Measurements from ENCODE around the gene ZP1. TPM values are rescaled to one million over a fixed set of nuclear protein-coding genes. Genes with fewer than 3 reads are reported as not detected.

The ZP1 gene
- total and polyA plus RNA-seq, 2 of the 4 experiments (the other 2 are of a cell fraction): 0.18 to 1.6 TPM

DNA sequence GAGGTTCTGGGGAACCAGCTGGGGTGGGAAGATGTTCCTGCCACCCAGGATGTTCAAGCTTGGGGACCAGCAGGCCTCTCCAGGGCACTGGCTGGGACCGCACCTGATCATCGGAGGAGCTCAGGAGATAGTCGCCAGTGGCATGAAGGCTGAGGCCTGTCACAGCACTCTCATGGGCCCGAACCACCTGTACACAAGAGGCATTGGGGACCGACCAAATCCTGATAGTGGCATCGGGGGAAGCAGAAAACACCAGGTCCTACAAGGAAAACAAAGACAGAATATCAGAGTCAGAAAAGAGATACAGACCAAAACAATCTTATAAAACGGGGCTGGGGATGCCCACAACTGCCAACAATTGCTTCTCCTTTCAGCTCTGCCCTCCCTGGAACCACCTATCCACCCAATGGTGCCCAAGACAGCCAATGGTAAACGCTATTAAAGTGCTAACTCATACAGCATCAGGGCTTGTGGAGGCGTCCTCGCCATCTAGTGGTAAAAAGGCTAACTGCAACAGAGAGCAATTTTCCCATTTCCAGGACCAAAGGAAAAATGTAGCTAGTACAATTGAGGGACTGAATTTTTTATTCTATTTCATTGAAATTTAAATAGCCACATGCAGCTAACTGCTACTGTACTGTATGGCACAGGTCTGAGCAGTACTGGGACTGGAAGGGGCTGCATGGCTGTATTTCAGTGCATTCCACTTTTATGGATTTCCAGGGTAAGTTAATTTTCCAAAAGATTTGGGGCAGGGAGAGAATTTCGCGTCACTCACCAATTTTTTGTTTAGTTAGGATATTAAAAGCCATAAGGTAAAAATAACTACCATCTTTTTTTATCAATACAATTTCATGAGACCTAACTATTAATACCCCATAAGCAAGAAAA, 31.9 kb downstream of the ZP1 start:
- intact Hi-C loops (cut with micrococcal nuclease): loop anchor here (1.0 kb wide), 2 partner anchors 68 to 124 kb away; no protein-coding TSS in a partner anchor
- H3K36me3 ChIP-seq (ENCODE audit: control insufficient read depth, insufficient read depth, low read length): peaks cover 56% of the 10 kb centered on the region
- POLR2A ChIA-PET (ENCODE audit: unreplicated experiment): no interaction called here

More for the DNA sequence above, 31.9 kb downstream of the ZP1 start:
- no peak overlapping the region for H3K18ac ChIP-seq (ENCODE audit: low read depth, low read length)
- no peaks in the 10 kb centered on the region for H3K27me3 ChIP-seq (ENCODE audit: control insufficient read depth, insufficient read depth, low read length)
- no peak overlapping the region for H2BK20ac ChIP-seq (ENCODE audit: low read depth, low read length)
- H2BK120ac ChIP-seq (ENCODE audit: low read depth, low read length): no peak overlapping the region
- no peak overlapping the region for H3K56ac ChIP-seq (ENCODE audit: extremely low read depth, insufficient read depth, low read length)
- ATAC-seq (ENCODE audit: low read depth) (peak; percentile 99), DNase-seq (peak; percentile 73)
- H3K27ac ChIP-seq (ENCODE audit: insufficient read depth, low read length): no peak overlapping the region
- dilution Hi-C loops (cut with HindIII; ENCODE audit: low sequenced_read_pairs, unreplicated experiment): no loop called here
- no peak overlapping the region for H4K91ac ChIP-seq (ENCODE audit: insufficient read depth, low read depth, low read length)
- no peak overlapping the region for H2AK9ac ChIP-seq (replicated peaks; ENCODE audit: low read depth, low read length, poor library complexity)
- H3K4me2 ChIP-seq (ENCODE audit: low read depth, low read length): no peak overlapping the region
- H3K9ac ChIP-seq (ENCODE audit: low read depth, low read length): no peak overlapping the region
- H3K9me3 ChIP-seq (ENCODE audit: control insufficient read depth, insufficient read depth, low read length): no peaks in the 10 kb centered on the region
- peaks cover 2 to 30% of the 10 kb centered on the region in 2 experiments; a peak in 3 of 4 replicates for H3K79me1 ChIP-seq (ENCODE audit: low read depth in 1 of 2, low read length in 2 of 2)
- no peaks in the 10 kb centered on the region for H3K4me1 ChIP-seq (ENCODE audit: control insufficient read depth, insufficient read depth, low read length)
- H2AK5ac ChIP-seq (ENCODE audit: low read depth, low read length): no peak overlapping the region
- no peak overlapping the region for H4K5ac ChIP-seq (ENCODE audit: low read depth, low read length)
- BruUV-seq (replicated peaks): no TSS peak
- in situ Hi-C loops (cut with MboI; ENCODE audit: low sequenced_read_pairs): loop anchor here (5.0 kb wide), 1 partner anchor 122 kb away; no protein-coding TSS in a partner anchor
- no peak overlapping the region for H3K4me3 ChIP-seq (ENCODE audit: insufficient read depth, low read depth, low read length)
- CTCF ChIA-PET: interaction anchor here (0.6 to 2.0 kb wide), 15 partner anchors 10 to 276 kb away, joined by 3 to 24 read pairs (median 4); no protein-coding TSS in a partner anchor
- peak overlapping the region; percentile 14 for H2AFZ ChIP-seq (replicated peaks; ENCODE audit: low read length, poor library complexity)
- no peak for TF ChIP-seq FOS (IDR thresholded peaks at IDR 0.05; ENCODE audit: low read depth, low read length)
- TF ChIP-seq NFE2L2 (IDR thresholded peaks at IDR 0.05; ENCODE audit: low read depth, low read length): peak; percentile 81
- no peak for TF ChIP-seq MAZ (IDR thresholded peaks at IDR 0.05; ENCODE audit: borderline replicate concordance, low read depth, low read length)
- no peak for TF ChIP-seq CEBPB (IDR thresholded peaks at IDR 0.05; ENCODE audit: low read depth, low read length)
- peak; percentile 69 for TF ChIP-seq MAFK (IDR thresholded peaks at IDR 0.05; ENCODE audit: low read depth, low read length)
- TF ChIP-seq RCOR1 (IDR thresholded peaks at IDR 0.05; ENCODE audit: insufficient replicate concordance, low read length): no peak
- TF ChIP-seq, protein P1, sequence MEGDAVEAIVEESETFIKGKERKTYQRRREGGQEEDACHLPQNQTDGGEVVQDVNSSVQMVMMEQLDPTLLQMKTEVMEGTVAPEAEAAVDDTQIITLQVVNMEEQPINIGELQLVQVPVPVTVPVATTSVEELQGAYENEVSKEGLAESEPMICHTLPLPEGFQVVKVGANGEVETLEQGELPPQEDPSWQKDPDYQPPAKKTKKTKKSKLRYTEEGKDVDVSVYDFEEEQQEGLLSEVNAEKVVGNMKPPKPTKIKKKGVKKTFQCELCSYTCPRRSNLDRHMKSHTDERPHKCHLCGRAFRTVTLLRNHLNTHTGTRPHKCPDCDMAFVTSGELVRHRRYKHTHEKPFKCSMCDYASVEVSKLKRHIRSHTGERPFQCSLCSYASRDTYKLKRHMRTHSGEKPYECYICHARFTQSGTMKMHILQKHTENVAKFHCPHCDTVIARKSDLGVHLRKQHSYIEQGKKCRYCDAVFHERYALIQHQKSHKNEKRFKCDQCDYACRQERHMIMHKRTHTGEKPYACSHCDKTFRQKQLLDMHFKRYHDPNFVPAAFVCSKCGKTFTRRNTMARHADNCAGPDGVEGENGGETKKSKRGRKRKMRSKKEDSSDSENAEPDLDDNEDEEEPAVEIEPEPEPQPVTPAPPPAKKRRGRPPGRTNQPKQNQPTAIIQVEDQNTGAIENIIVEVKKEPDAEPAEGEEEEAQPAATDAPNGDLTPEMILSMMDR (conservative IDR thresholded peaks at IDR 0.05; ENCODE audit: low read depth, low read length): peak; percentile 93
- TF ChIP-seq MXI1 (IDR thresholded peaks at IDR 0.05; ENCODE audit: borderline replicate concordance, low read depth, low read length): no peak
- TF ChIP-seq, protein P2, sequence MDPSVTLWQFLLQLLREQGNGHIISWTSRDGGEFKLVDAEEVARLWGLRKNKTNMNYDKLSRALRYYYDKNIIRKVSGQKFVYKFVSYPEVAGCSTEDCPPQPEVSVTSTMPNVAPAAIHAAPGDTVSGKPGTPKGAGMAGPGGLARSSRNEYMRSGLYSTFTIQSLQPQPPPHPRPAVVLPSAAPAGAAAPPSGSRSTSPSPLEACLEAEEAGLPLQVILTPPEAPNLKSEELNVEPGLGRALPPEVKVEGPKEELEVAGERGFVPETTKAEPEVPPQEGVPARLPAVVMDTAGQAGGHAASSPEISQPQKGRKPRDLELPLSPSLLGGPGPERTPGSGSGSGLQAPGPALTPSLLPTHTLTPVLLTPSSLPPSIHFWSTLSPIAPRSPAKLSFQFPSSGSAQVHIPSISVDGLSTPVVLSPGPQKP (IDR thresholded peaks at IDR 0.05; ENCODE audit: borderline replicate concordance, low read depth, low read length): no peak
- TF ChIP-seq RAD21 (IDR thresholded peaks at IDR 0.05; ENCODE audit: low read length): peak; percentile 76
- no peak for TF ChIP-seq RFX5 (IDR thresholded peaks at IDR 0.05; ENCODE audit: low read depth, low read length)
- peak; percentile 90 for TF ChIP-seq SMC3 (IDR thresholded peaks at IDR 0.05; ENCODE audit: low read depth, low read length)
- TF ChIP-seq CHD1 (IDR thresholded peaks at IDR 0.05; ENCODE audit: low read depth, low read length): no peak
- TF ChIP-seq BHLHE40 (IDR thresholded peaks at IDR 0.05; ENCODE audit: low read depth, low read length): no peak
- no peak for TF ChIP-seq POLR2A (IDR thresholded peaks at IDR 0.05; ENCODE audit: low read depth, low read length)
- H2BK15ac ChIP-seq (ENCODE audit: low read depth, low read length): no peak overlapping the region
- no peaks in the 10 kb centered on the region for H3K9me1 ChIP-seq (ENCODE audit: insufficient read depth, low read length)
- no peak overlapping the region for H4K8ac ChIP-seq (ENCODE audit: low read depth in 2 of 2, low read length in 2 of 2)
- no peak overlapping the region for H3K23ac ChIP-seq (ENCODE audit: low read depth, low read length)
- 75% methylated on average over 4 of the region's 12 CpGs; no CpG with 5 or more reads in 1 of the 2 experiments for WGBS, 2 experiments (ENCODE audit: extremely low coverage in 2 of 2, insufficient read length in 1 of 2)
- H3K4ac ChIP-seq (ENCODE audit: low read depth, low read length): no peak overlapping the region
- H2BK5ac ChIP-seq (ENCODE audit: low read depth, low read length, poor library complexity, severe bottlenecking): no peak overlapping the region
- no peak overlapping the region for H3K14ac ChIP-seq (replicated peaks; ENCODE audit: low read depth, low read length)
- peaks cover 16% of the 10 kb centered on the region for H4K20me1 ChIP-seq (ENCODE audit: insufficient read depth, low read length)
